ENCODE measurements around the gene GPRIN1. TPM values are rescaled to one million over a fixed set of nuclear protein-coding genes. Genes with fewer than 3 reads are reported as not detected.

The GPRIN1 gene
- polyA plus RNA-seq, 1 of the 3 experiments (the other 2 are of a cell fraction), result 6.6 TPM

GRCh38 chr5:176579323-176579722, 30.6 kb downstream of the GPRIN1 start:
- POLR2A ChIA-PET, result no interaction called here
- H3K4me2 ChIP-seq, result no peak overlapping the region
- no peak overlapping the region for H3K4me3 ChIP-seq (ENCODE audit: low read depth in 2 of 2, low read length in 1 of 2)
- no peaks in the 10 kb centered on the region for H3K36me3 ChIP-seq (replicated peaks in 1 of 2; ENCODE audit: control insufficient read depth in 1 of 2, insufficient read depth in 2 of 2, low read length in 1 of 2)
- H3K27ac ChIP-seq (ENCODE audit: low read depth in 2 of 2, low read length in 1 of 2), result no peak overlapping the region
- H3K79me2 ChIP-seq (ENCODE audit: insufficient read depth), result no peaks in the 10 kb centered on the region
- CTCF ChIA-PET, result interaction anchor here (0.8 to 1.7 kb wide), 11 partner anchors 9 to 153 kb away, joined by 3 to 9 read pairs (median 4); partner anchors contain the start of genes FAF2 and TSPAN17
- DNase-seq, result no peak
- no peaks in the 10 kb centered on the region for H3K9me2 ChIP-seq
- 60% methylated on average over 4 of the region's 4 CpGs for WGBS (ENCODE audit: low lambda C conversion rate)
- no peaks in the 10 kb centered on the region for H3K27me3 ChIP-seq (ENCODE audit: insufficient read depth)
- H3F3A ChIP-seq (replicated peaks; ENCODE audit: insufficient read depth), result no peaks in the 10 kb centered on the region
- no peaks in the 10 kb centered on the region for H4K20me1 ChIP-seq (ENCODE audit: insufficient read depth)
- H2AFZ ChIP-seq (ENCODE audit: low read depth), result no peak overlapping the region
- H3K4me1 ChIP-seq (ENCODE audit: control insufficient read depth in 1 of 2, insufficient read depth in 2 of 2, low read depth in 1 of 2, low read length in 1 of 2), result no peaks in the 10 kb centered on the region; a peak in 1 of 4 replicates
- no peak overlapping the region for H3K9ac ChIP-seq
- TF ChIP-seq EP300 (IDR thresholded peaks at IDR 0.05; ENCODE audit: borderline replicate concordance in 1 of 2, low read depth in 1 of 2, low read length in 1 of 2) (no peak), SIN3A (IDR thresholded peaks at IDR 0.05; ENCODE audit: borderline replicate concordance, low read depth, low read length) (no peak), MXI1 (IDR thresholded peaks at IDR 0.05; ENCODE audit: low read depth, low read length) (no peak), ZBTB33 (IDR thresholded peaks at IDR 0.05; ENCODE audit: borderline replicate concordance, low read depth) (no peak), USF2 (IDR thresholded peaks at IDR 0.05; ENCODE audit: borderline replicate concordance, low read depth, low read length) (no peak), RFX5 (IDR thresholded peaks at IDR 0.05; ENCODE audit: low read length) (no peak), ELF1 (IDR thresholded peaks at IDR 0.05) (no peak), SMC3 (IDR thresholded peaks at IDR 0.05; ENCODE audit: low read depth, low read length) (no peak), NRF1 (IDR thresholded peaks at IDR 0.05; ENCODE audit: low read depth, low read length) (no peak), FOSL2 (IDR thresholded peaks at IDR 0.05; ENCODE audit: borderline replicate concordance, low read depth) (no peak), TCF12 (IDR thresholded peaks at IDR 0.05) (no peak), RAD21 (IDR thresholded peaks at IDR 0.05; ENCODE audit: low read length) (no peak), EZH2phosphoT487 (IDR thresholded peaks at IDR 0.05; ENCODE audit: borderline replicate concordance, low read depth) (no peak), FOXM1 (IDR thresholded peaks at IDR 0.05; ENCODE audit: low read depth) (no peak), USF1 (IDR thresholded peaks at IDR 0.05; ENCODE audit: borderline replicate concordance, low read depth) (no peak), NFIC (IDR thresholded peaks at IDR 0.05; ENCODE audit: borderline replicate concordance) (no peak), POLR2AphosphoS5 (IDR thresholded peaks at IDR 0.05; ENCODE audit: low read depth, low read length) (no peak), CTCF (IDR thresholded peaks at IDR 0.05) (no peak), MEF2A (IDR thresholded peaks at IDR 0.05; ENCODE audit: borderline replicate concordance, low read depth) (no peak)
- H3K9me3 ChIP-seq, result no peaks in the 10 kb centered on the region
